T-cell (primary cell): ENCODE data around the gene PIEZO2. TPM values are rescaled to one million over a fixed set of nuclear protein-coding genes. Genes with fewer than 3 reads are reported as not detected.
A peak's percentile ranks its signal among the peaks of the same experiment; 100 is the strongest.
"Not testable (repeated sequence)": the region's sequence is repeated elsewhere in the genome, so short reads cannot be mapped to it uniquely, and the experiment has no call there.

ENCODE experiments used
- ATAC-seq, 4 experiments: fragments of 200-7000 bp in 3 of 4; fragments of 150-1000 bp in 1 of 4; cut with Tn5 transposase; replicated peaks in 1 of 4; 1 replicate in 3 of 4; 2 replicates in 1 of 4; pipeline ENCODE4 v1.10.0; 2021; ENCODE audit warnings: moderate library complexity in 3 of 4, mild to moderate bottlenecking in 2 of 4, moderate number of reproducible peaks in 1 of 4
- CTCF ChIA-PET, 2 donors: fragments of 300-600 bp; sonication (Branson Sonifier 250); formaldehyde crosslinking; loops; one replicate each; lab custom pipeline; 2022; ENCODE audit warnings: antibody characterized with exemption in 2 of 2; lab: Charles Lee
- POLR2A ChIA-PET, 2 donors: fragments of 300-600 bp; sonication (Branson Sonifier 250); formaldehyde crosslinking; loops; one replicate each; lab custom pipeline; 2022; ENCODE audit warnings: antibody characterized with exemption in 2 of 2; lab: Charles Lee
- DNase-seq, 35 experiments: peaks; one replicate each; pipeline versions ENCODE4 v3.0.0 to v3.0.0-alpha.2; 2013 to 2023
- H3K27ac ChIP-seq: one replicate; pipeline ENCODE4 v1.5.1; 2013; ENCODE audit warnings: low read length
- H3K27me3 ChIP-seq, 2 experiments: replicated peaks in 1 of 2; 1 replicate in 1 of 2; 2 replicates in 1 of 2; pipeline versions ENCODE4 v1.6.1 to v1.7.0; 2013; ENCODE audit warnings: low read length in 1 of 2, mixed read lengths in 1 of 2; ENCODE audit not compliant: control insufficient read depth in 2 of 2, insufficient read depth in 2 of 2; ENCODE audit errors: extremely low read depth in 1 of 2
- H3K36me3 ChIP-seq, 2 donors: 1 replicate in 1 of 2; 2 replicates in 1 of 2; pipeline versions ENCODE4 v1.6.1 to v1.7.0; 2013; ENCODE audit warnings: low read length in 1 of 2; ENCODE audit not compliant: control insufficient read depth in 2 of 2, insufficient read depth in 1 of 2; ENCODE audit errors: extremely low read depth in 1 of 2
- H3K4me1 ChIP-seq, 2 experiments: 1 replicate in 1 of 2; 2 replicates in 1 of 2; pipeline versions ENCODE4 v1.6.1 to v1.7.0; 2013; ENCODE audit warnings: low read length in 2 of 2, mixed read lengths in 1 of 2; ENCODE audit not compliant: insufficient read depth in 2 of 2, control insufficient read depth in 1 of 2; ENCODE audit errors: extremely low read depth in 1 of 2
- H3K4me3 ChIP-seq, 2 donors: 1 replicate in 1 of 2; 2 replicates in 1 of 2; pipeline versions ENCODE4 v1.5.1 to v1.7.0; 2013; ENCODE audit warnings: mild to moderate bottlenecking in 2 of 2, low read length in 1 of 2, moderate library complexity in 1 of 2; ENCODE audit not compliant: control insufficient read depth in 1 of 2; ENCODE audit errors: extremely low read depth in 1 of 2
- H3K9me3 ChIP-seq: 2 replicates; pipeline ENCODE4 v1.7.0; 2013
- H3K27ac Mint-ChIP-seq, 2 donors: one replicate each; pipeline ENCODE4 v1.8.0; 2020 to 2021; ENCODE audit warnings: mild to moderate bottlenecking in 2 of 2, mixed read lengths in 2 of 2
- H3K27me3 Mint-ChIP-seq, 2 donors: one replicate each; pipeline ENCODE4 v1.8.0; 2021 to 2022; ENCODE audit warnings: mixed read lengths in 2 of 2
- H3K36me3 Mint-ChIP-seq: one replicate; pipeline ENCODE4 v1.8.0; 2021; ENCODE audit warnings: mixed read lengths
- H3K4me1 Mint-ChIP-seq, 3 donors: one replicate each; pipeline ENCODE4 v1.8.0; 2020 to 2022; ENCODE audit warnings: mixed read lengths in 3 of 3, mild to moderate bottlenecking in 1 of 3
- H3K4me3 Mint-ChIP-seq, 3 donors: one replicate each; pipeline ENCODE4 v1.8.0; 2020 to 2022; ENCODE audit warnings: mild to moderate bottlenecking in 3 of 3, mixed read lengths in 3 of 3, moderate library complexity in 3 of 3
- H3K9me3 Mint-ChIP-seq, 3 donors: one replicate each; pipeline ENCODE4 v1.8.0; 2020 to 2022; ENCODE audit warnings: mixed read lengths in 3 of 3
- WGBS: methylation state at CpG from one replicate; pipeline ENCODE4 v1.1.5; 2013; ENCODE audit warnings: missing lambda C conversion rate; ENCODE audit not compliant: insufficient coverage; 5-methylcytosine and 5-hydroxymethylcytosine counted together
- total RNA-seq, 35 experiments: library from RNA in 6 of 35; stranded (reverse) in 6 of 35; fragments of 120-200 nt in 1 of 35; gene quantifications; one replicate each; pipeline versions ENCODE4 v1.2.1 to v1.2.4 and lab custom pipeline; 2013 to 2026

PIEZO2 gene
- total RNA-seq (under 1 TPM in 4 of 5 donors, not detected in 1; 0.05 to 0.90 (median 0.21) TPM), total RNA-seq (lab: John Stamatoyannopoulos, UW) (0 to 0.25 (median 0.04) reads per million in 29 experiments)
- 0.18 TPM for total RNA-seq (2013)

GRCh38 chr18:11149441-11150270 is at the start of gene PIEZO2:
Gene PIEZO2, minus strand, starts transcription at chr18:11149569. Its CDS starts 981 bp downstream, at chr18:11148588.
- peaks cover 21 to 27% of the 10 kb centered on the region in 2 experiments for H3K27me3 ChIP-seq
- H3K27ac ChIP-seq, result no peak within 1 kb of the TSS
- Mint-ChIP-seq H3K9me3 (no peaks in the 10 kb centered on the region), H3K27me3 (peaks cover 32 to 43% of the 10 kb centered on the region in 2 donors), H3K4me3 (no peak within 1 kb of the TSS), H3K27ac (no peak within 1 kb of the TSS), H3K4me1 (peaks cover 3 to 11% (median 3%) of the 10 kb centered on the region in 3 donors), H3K36me3 (no peaks in the 10 kb centered on the region)
- DNase-seq (peak in 1 of 35 experiments; percentile 6), ATAC-seq (no peak)
- CTCF ChIA-PET, result no interaction called here
- peak within 1 kb of the TSS in 1 of 2 donors; percentile 67 for H3K4me3 ChIP-seq
- H3K4me1 ChIP-seq, result no peaks in the 10 kb centered on the region
- POLR2A ChIA-PET, result no interaction called here
- WGBS, result 7% methylated on average over 62 of the region's 62 CpGs
- H3K36me3 ChIP-seq, result no peaks in the 10 kb centered on the region
- H3K9me3 ChIP-seq, result no peaks in the 10 kb centered on the region

- Histone ChIP-seq H3K36me3 (no peaks in the 10 kb centered on the region), H3K27ac (no peak overlapping the region), H3K27me3 (no peaks in the 10 kb centered on the region), H3K4me3 (no peak overlapping the region), H3K4me1 (no peaks in the 10 kb centered on the region), H3K9me3 (no peaks in the 10 kb centered on the region)
- H3K27ac Mint-ChIP-seq, result no peak overlapping the region
- CTCF ChIA-PET, result no interaction called here
- H3K27me3 Mint-ChIP-seq, result no peaks in the 10 kb centered on the region
- DNase-seq (no peak), ATAC-seq (no peak)
- H3K9me3 Mint-ChIP-seq, result no peaks in the 10 kb centered on the region
- POLR2A ChIA-PET, result no interaction called here
- WGBS, result 100% methylated on average over 1 of the region's 2 CpGs
- H3K4me3 Mint-ChIP-seq, result no peak overlapping the region
- H3K4me1 Mint-ChIP-seq, result no peaks in the 10 kb centered on the region
- H3K36me3 Mint-ChIP-seq, result no peaks in the 10 kb centered on the region
Observed at GRCh38 chr18:11183637-11184036, 34.3 kb upstream of the PIEZO2 start.

- CTCF ChIA-PET, H3K4me3 Mint-ChIP-seq, H3K27me3 Mint-ChIP-seq, H3K9me3 ChIP-seq, H3K4me1 ChIP-seq, H3K27me3 ChIP-seq, H3K36me3 Mint-ChIP-seq, H3K27ac ChIP-seq, H3K27ac Mint-ChIP-seq, H3K4me3 ChIP-seq, H3K4me1 Mint-ChIP-seq, H3K9me3 Mint-ChIP-seq, POLR2A ChIA-PET, ATAC-seq, H3K36me3 ChIP-seq, DNase-seq: not testable (repeated sequence)
- WGBS, result no CpG with 5 or more reads among the region's 1 CpG
Observed at GRCh38 chr18:11181629-11182028, 32.3 kb upstream of the PIEZO2 start.

- 69% methylated on average over 2 of the region's 6 CpGs for WGBS
- ChIA-PET POLR2A (no interaction called here), CTCF (no interaction called here)
- Mint-ChIP-seq H3K36me3 (no peaks in the 10 kb centered on the region), H3K27ac (no peak overlapping the region), H3K4me3 (no peak overlapping the region), H3K27me3 (no peaks in the 10 kb centered on the region), H3K9me3 (no peaks in the 10 kb centered on the region), H3K4me1 (no peaks in the 10 kb centered on the region)
- ATAC-seq (no peak), DNase-seq (no peak)
- H3K27me3 ChIP-seq, result no peaks in the 10 kb centered on the region
- no peak overlapping the region for H3K4me3 ChIP-seq
- no peak overlapping the region for H3K27ac ChIP-seq
- no peaks in the 10 kb centered on the region for H3K4me1 ChIP-seq
- no peaks in the 10 kb centered on the region for H3K9me3 ChIP-seq
- no peaks in the 10 kb centered on the region for H3K36me3 ChIP-seq
Observed at GRCh38 chr18:11179959-11180519, 30.7 kb upstream of the PIEZO2 start.

GRCh38 chr18:11178951-11179549 is 29.7 kb upstream of the PIEZO2 start:
- Mint-ChIP-seq H3K9me3 (no peaks in the 10 kb centered on the region), H3K27me3 (no peaks in the 10 kb centered on the region), H3K27ac (no peak overlapping the region), H3K4me1 (no peaks in the 10 kb centered on the region), H3K36me3 (no peaks in the 10 kb centered on the region), H3K4me3 (no peak overlapping the region)
- DNase-seq (no peak), ATAC-seq (no peak)
- ChIA-PET CTCF (no interaction called here), POLR2A (no interaction called here)
- H3K27me3 ChIP-seq, result no peaks in the 10 kb centered on the region
- no peaks in the 10 kb centered on the region for H3K4me1 ChIP-seq
- WGBS, result 75% methylated on average over 13 of the region's 14 CpGs
- no peak overlapping the region for H3K27ac ChIP-seq
- H3K36me3 ChIP-seq, result no peaks in the 10 kb centered on the region
- no peak overlapping the region for H3K4me3 ChIP-seq
- H3K9me3 ChIP-seq, result no peaks in the 10 kb centered on the region

- Mint-ChIP-seq H3K4me1 (no peaks in the 10 kb centered on the region), H3K27me3 (no peaks in the 10 kb centered on the region), H3K4me3 (no peak overlapping the region), H3K9me3 (no peaks in the 10 kb centered on the region), H3K27ac (no peak overlapping the region), H3K36me3 (no peaks in the 10 kb centered on the region)
- Histone ChIP-seq H3K9me3 (no peaks in the 10 kb centered on the region), H3K27ac (no peak overlapping the region), H3K4me1 (no peaks in the 10 kb centered on the region), H3K27me3 (no peaks in the 10 kb centered on the region), H3K36me3 (no peaks in the 10 kb centered on the region), H3K4me3 (no peak overlapping the region)
- POLR2A ChIA-PET, result no interaction called here
- 34% methylated on average over 3 of the region's 3 CpGs for WGBS
- DNase-seq, result no peak
- no peak for ATAC-seq
- CTCF ChIA-PET, result no interaction called here
Observed at GRCh38 chr18:11177382-11177781, 28.0 kb upstream of the PIEZO2 start.
